HepG2 (cell line): ENCODE results near the gene NOS1AP.

Experiments
- GATAD1 ChIP-seq: IDR thresholded peaks from 2 replicates; pipeline ENCODE4 v1.6.1; 2016; ENCODE audit warnings: missing genetic modification reagents, missing compliant biosample characterization
- TAF1 ChIP-seq: sonication (generic); formaldehyde crosslinking; IDR thresholded peaks from 2 replicates; pipeline ENCODE4 v1.4.0; 2020; ENCODE audit warnings: missing genetic modification reagents
- XRCC5 ChIP-seq: fragments of 200-400 bp; formaldehyde crosslinking; optimal IDR thresholded peaks from 2 replicates; pipeline ENCODE3; 2017; ENCODE audit warnings: mild to moderate bottlenecking, low read length
- TF ChIP-seq, protein P1 (sequence below): sonication (generic); formaldehyde crosslinking; IDR thresholded peaks from 2 replicates; pipeline ENCODE4 v1.4.0; 2020; ENCODE audit warnings: missing genetic modification reagents, mild to moderate bottlenecking, borderline replicate concordance

DNA sequence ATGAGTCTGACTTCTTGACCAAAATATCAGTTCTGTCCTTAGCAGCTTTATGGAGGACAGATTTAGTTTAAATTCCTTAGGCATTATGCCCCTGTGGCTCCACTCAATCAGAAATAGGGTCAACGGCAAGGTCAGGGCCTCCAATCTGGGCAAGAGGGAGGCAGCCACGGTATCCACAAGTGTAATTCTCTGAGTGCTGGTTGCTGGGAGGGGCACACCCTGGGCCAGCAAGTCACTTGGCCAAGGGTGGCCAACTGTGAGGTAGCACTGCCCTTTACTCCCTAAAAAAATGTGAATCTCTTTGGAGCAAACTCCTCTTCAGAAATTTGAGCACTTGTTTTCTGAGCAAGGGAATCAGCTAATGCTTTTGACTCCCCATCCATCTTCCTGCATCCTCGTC is 294.3 kb downstream of the NOS1AP start:
- TF ChIP-seq, protein P1, sequence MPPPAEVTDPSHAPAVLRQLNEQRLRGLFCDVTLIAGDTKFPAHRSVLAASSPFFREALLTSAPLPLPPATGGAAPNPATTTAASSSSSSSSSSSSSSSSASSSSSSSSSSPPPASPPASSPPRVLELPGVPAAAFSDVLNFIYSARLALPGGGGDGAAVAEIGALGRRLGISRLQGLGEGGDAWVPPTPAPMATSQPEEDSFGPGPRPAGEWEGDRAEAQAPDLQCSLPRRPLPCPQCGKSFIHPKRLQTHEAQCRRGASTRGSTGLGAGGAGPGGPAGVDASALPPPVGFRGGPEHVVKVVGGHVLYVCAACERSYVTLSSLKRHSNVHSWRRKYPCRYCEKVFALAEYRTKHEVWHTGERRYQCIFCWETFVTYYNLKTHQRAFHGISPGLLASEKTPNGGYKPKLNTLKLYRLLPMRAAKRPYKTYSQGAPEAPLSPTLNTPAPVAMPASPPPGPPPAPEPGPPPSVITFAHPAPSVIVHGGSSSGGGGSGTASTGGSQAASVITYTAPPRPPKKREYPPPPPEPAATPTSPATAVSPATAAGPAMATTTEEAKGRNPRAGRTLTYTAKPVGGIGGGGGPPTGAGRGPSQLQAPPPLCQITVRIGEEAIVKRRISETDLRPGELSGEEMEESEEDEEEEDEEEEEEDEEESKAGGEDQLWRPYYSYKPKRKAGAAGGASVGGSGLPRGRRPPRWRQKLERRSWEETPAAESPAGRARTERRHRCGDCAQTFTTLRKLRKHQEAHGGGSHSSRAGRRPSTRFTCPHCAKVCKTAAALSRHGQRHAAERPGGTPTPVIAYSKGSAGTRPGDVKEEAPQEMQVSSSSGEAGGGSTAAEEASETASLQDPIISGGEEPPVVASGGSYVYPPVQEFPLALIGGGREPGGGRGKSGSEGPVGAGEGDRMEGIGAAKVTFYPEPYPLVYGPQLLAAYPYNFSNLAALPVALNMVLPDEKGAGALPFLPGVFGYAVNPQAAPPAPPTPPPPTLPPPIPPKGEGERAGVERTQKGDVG: no peak
- TF ChIP-seq XRCC5: no peak
- TF ChIP-seq GATAD1 (CRISPR knock-in tag): no peak
- no peak for TF ChIP-seq TAF1 (CRISPR knock-in tag)
